ENCODE measurements around the gene TMEM40.

Gene TMEM40

GRCh38 chr3:12759693-12760565 lies 870 bp upstream of the TMEM40 start:
- Histone ChIP-seq H3K79me2 (ENCODE audit: insufficient read depth, low read length) (no peaks in the 10 kb centered on the region), H3K36me3 (ENCODE audit: insufficient read depth, low read length) (no peaks in the 10 kb centered on the region), H3K4me2 (ENCODE audit: low read depth, low read length, poor library complexity, severe bottlenecking) (no peak overlapping the region), H2AFZ (ENCODE audit: low read length) (peak overlapping the region; percentile 27; the same call in 1 of the 2 replicates), H3K27me3 (ENCODE audit: insufficient read depth, low read length, poor library complexity, severe bottlenecking) (no peaks in the 10 kb centered on the region), H3F3A (ENCODE audit: low read depth) (no peaks in the 10 kb centered on the region), H3K9me2 (replicated peaks; ENCODE audit: low read depth, low read length) (no peaks in the 10 kb centered on the region), H3K9ac (ENCODE audit: low read depth, low read length, poor library complexity, severe bottlenecking) (no peak overlapping the region), H3K4me1 (ENCODE audit: insufficient read depth, low read length, poor library complexity, severe bottlenecking) (peaks cover 4% of the 10 kb centered on the region), H3K4me3 (ENCODE audit: low read length, poor library complexity, severe bottlenecking) (no peak overlapping the region), H4K20me1 (ENCODE audit: insufficient read depth, low read length, poor library complexity, severe bottlenecking) (no peaks in the 10 kb centered on the region), H3K9me3 (ENCODE audit: insufficient read depth, low read depth, low read length) (no peaks in the 10 kb centered on the region)
- TF ChIP-seq, protein P1, sequence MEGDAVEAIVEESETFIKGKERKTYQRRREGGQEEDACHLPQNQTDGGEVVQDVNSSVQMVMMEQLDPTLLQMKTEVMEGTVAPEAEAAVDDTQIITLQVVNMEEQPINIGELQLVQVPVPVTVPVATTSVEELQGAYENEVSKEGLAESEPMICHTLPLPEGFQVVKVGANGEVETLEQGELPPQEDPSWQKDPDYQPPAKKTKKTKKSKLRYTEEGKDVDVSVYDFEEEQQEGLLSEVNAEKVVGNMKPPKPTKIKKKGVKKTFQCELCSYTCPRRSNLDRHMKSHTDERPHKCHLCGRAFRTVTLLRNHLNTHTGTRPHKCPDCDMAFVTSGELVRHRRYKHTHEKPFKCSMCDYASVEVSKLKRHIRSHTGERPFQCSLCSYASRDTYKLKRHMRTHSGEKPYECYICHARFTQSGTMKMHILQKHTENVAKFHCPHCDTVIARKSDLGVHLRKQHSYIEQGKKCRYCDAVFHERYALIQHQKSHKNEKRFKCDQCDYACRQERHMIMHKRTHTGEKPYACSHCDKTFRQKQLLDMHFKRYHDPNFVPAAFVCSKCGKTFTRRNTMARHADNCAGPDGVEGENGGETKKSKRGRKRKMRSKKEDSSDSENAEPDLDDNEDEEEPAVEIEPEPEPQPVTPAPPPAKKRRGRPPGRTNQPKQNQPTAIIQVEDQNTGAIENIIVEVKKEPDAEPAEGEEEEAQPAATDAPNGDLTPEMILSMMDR (conservative IDR thresholded peaks at IDR 0.05; ENCODE audit: low read length) = no peak
- TF ChIP-seq EZH2phosphoT487 (IDR thresholded peaks at IDR 0.05; ENCODE audit: borderline replicate concordance) = no peak

DNA sequence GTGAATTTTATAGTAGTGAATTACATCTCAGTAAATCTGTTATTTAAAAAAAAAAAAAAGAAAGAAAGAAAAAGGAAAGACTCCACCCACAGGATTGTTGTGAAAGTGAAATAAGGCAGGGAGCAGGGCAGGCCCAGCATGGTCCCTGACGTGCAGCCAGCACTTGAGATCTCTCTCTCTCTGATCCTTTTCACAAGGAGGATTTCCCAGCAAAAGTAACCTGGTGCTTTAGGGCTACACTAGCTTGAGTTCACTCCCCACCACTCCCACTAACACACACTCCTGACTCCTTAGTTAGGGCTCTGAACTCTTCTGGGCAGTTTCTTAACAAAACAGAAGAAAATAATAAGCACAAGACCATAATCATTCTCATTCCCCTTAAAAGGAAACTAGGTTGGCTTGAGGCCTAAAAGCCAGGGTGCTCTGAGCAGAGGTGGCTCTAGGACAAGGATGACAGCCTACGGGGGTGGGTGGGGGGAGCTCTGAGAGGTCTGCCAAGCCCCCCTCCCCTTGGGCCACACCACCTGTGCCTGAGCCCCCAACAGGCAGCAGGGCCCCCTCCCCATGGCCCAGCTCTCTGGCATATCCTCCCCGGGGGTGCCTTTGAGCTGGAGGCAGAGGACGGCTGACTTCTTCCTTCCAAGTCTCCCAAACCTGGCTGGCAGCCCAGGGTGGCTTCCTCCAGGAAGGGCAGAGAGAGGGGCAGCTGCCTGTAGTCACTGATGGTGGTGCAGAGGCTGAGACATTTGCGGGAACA lies 856 bp downstream of the TMEM40 start:
- Histone ChIP-seq H3K9me2 (replicated peaks; ENCODE audit: low read depth, low read length) (no peaks in the 10 kb centered on the region), H3K4me1 (ENCODE audit: insufficient read depth, low read length, poor library complexity, severe bottlenecking) (peaks cover 4% of the 10 kb centered on the region), H3K4me3 (ENCODE audit: low read length, poor library complexity, severe bottlenecking) (no peak overlapping the region), H3K27me3 (ENCODE audit: insufficient read depth, low read length, poor library complexity, severe bottlenecking) (no peaks in the 10 kb centered on the region), H3F3A (ENCODE audit: low read depth) (no peaks in the 10 kb centered on the region), H3K79me2 (ENCODE audit: insufficient read depth, low read length) (no peaks in the 10 kb centered on the region), H2AFZ (ENCODE audit: low read length) (0 out of 2 replicates have a peak overlapping the region, but pooled peaks have one; percentile 52), H3K9ac (ENCODE audit: low read depth, low read length, poor library complexity, severe bottlenecking) (no peak overlapping the region), H4K20me1 (ENCODE audit: insufficient read depth, low read length, poor library complexity, severe bottlenecking) (no peaks in the 10 kb centered on the region), H3K9me3 (ENCODE audit: insufficient read depth, low read depth, low read length) (no peaks in the 10 kb centered on the region), H3K4me2 (ENCODE audit: low read depth, low read length, poor library complexity, severe bottlenecking) (no peak overlapping the region), H3K36me3 (ENCODE audit: insufficient read depth, low read length) (no peaks in the 10 kb centered on the region)
- TF ChIP-seq, protein P1 (conservative IDR thresholded peaks at IDR 0.05; ENCODE audit: low read length) = no peak
- no peak for TF ChIP-seq EZH2phosphoT487 (IDR thresholded peaks at IDR 0.05; ENCODE audit: borderline replicate concordance)

DNA sequence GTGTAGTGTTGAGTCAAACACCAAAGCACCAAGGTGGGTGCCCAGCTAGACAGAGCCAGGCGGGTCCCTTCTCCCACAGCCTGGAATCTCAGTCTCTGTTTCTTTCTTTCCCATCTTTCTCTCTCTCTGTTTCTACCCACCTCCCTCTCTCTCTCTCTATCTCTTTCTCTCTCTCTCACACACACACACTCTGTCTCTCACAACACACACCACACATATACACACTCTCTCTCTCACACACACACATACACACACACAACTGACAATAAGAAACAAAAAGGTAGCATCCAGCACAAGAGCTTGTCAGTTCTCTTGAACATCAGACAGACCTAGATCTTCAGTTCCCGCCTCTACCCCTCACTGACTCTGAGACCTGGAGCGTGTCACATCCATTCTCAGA lies 2.4 kb downstream of the TMEM40 start:
- no peaks in the 10 kb centered on the region for H3K36me3 ChIP-seq (ENCODE audit: insufficient read depth, low read length)
- H3K4me3 ChIP-seq (ENCODE audit: low read length, poor library complexity, severe bottlenecking) = no peak overlapping the region
- no peaks in the 10 kb centered on the region for H3K9me3 ChIP-seq (ENCODE audit: insufficient read depth, low read depth, low read length)
- peaks cover 4% of the 10 kb centered on the region for H3K4me1 ChIP-seq (ENCODE audit: insufficient read depth, low read length, poor library complexity, severe bottlenecking)
- H2AFZ ChIP-seq (ENCODE audit: low read length) = no peak overlapping the region
- no peaks in the 10 kb centered on the region for H3F3A ChIP-seq (ENCODE audit: low read depth)
- no peaks in the 10 kb centered on the region for H3K9me2 ChIP-seq (replicated peaks; ENCODE audit: low read depth, low read length)
- H3K79me2 ChIP-seq (ENCODE audit: insufficient read depth, low read length) = no peaks in the 10 kb centered on the region
- TF ChIP-seq, protein P1 (conservative IDR thresholded peaks at IDR 0.05; ENCODE audit: low read length) = no peak
- no peak for TF ChIP-seq EZH2phosphoT487 (IDR thresholded peaks at IDR 0.05; ENCODE audit: borderline replicate concordance)
- no peaks in the 10 kb centered on the region for H3K27me3 ChIP-seq (ENCODE audit: insufficient read depth, low read length, poor library complexity, severe bottlenecking)
- no peaks in the 10 kb centered on the region for H4K20me1 ChIP-seq (ENCODE audit: insufficient read depth, low read length, poor library complexity, severe bottlenecking)
- no peak overlapping the region for H3K4me2 ChIP-seq (ENCODE audit: low read depth, low read length, poor library complexity, severe bottlenecking)
- no peak overlapping the region for H3K9ac ChIP-seq (ENCODE audit: low read depth, low read length, poor library complexity, severe bottlenecking)
